Neural cell (in vitro differentiated cells): ENCODE data around the gene PCAT6.

Source experiments
- CTCF ChIP-seq: fragments of 450-650 bp; IDR thresholded peaks from 2 replicates; pipeline ENCODE4 v1.5.1; 2014; ENCODE audit warnings: antibody characterized with exemption, mild to moderate bottlenecking, moderate library complexity; ENCODE audit not compliant: poor library complexity, severe bottlenecking
- EP300 ChIP-seq: fragments of 450-650 bp; conservative IDR thresholded peaks from 2 replicates; pipeline ENCODE4 v1.6.1; 2014; ENCODE audit warnings: antibody characterized with exemption, mild to moderate bottlenecking, moderate library complexity; ENCODE audit not compliant: poor library complexity, severe bottlenecking
- POLR2AphosphoS5 ChIP-seq: IDR thresholded peaks from 2 replicates; pipeline ENCODE4 v1.6.1; 2012
- RAD21 ChIP-seq: fragments of 450-650 bp; conservative IDR thresholded peaks from 2 replicates; pipeline ENCODE4 v1.6.1; 2014; ENCODE audit warnings: antibody characterized with exemption, mild to moderate bottlenecking, moderate library complexity
- SMC3 ChIP-seq: fragments of 450-650 bp; conservative IDR thresholded peaks from 2 replicates; pipeline ENCODE4 v1.6.1; 2014; ENCODE audit warnings: antibody characterized with exemption, mild to moderate bottlenecking, moderate library complexity; ENCODE audit not compliant: poor library complexity

- no peak for TF ChIP-seq POLR2AphosphoS5
- TF ChIP-seq CTCF, result no peak
- TF ChIP-seq SMC3, result no peak
- no peak for TF ChIP-seq RAD21
- no peak for TF ChIP-seq EP300
These were observed 22.0 kb upstream of the PCAT6 start for GRCh38 chr1:202788800-202789199.
